HG02759 (cell line): ENCODE results near the gene SCPEP1.

Experiments
- ATAC-seq: cut with Tn5 transposase; IDR thresholded peaks from one replicate; pipeline ENCODE4 v1.9.1; 2021; ENCODE audit warnings: mild to moderate bottlenecking, moderate library complexity; ENCODE audit not compliant: unreplicated experiment

SCPEP1 gene

DNA sequence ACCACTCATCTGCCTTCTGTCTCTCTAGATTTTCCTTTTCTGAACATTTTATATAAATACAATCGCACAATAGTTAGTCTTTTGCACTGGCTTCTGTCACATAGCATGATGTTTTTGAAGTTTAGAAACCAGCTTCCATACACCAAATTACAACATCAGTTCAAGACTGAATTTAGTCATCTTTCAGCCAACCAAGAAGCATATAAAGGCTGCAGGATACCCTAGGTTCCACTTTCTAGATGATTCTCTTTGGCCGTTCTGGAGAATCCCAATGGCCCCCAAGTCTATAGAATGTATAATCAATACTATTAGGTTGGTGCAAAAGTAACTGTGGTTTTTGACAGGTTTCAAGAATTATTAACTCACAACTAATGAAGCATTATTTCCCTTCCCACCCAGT, 19.4 kb downstream of the SCPEP1 start:
- no peak for ATAC-seq

DNA sequence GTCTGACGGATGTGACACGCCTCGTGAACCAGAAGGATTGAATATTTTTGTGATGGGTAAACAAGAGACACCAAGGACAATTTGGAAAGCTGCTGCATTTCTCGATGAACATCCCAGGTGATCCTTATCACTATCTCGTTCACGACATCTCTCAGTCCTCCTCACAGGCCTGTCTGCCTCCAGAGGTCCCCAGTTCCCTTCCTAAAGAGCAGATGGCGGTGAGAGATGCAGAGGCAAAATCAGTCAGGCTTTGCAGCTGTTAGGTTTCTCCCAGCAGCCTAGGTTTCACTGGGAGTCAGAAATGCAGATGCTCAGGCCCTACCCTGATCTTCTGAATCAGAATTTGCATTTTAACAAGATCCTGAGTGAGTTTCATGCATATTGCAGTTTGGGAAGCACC, 23.6 kb downstream of the SCPEP1 start:
- no peak for ATAC-seq

DNA sequence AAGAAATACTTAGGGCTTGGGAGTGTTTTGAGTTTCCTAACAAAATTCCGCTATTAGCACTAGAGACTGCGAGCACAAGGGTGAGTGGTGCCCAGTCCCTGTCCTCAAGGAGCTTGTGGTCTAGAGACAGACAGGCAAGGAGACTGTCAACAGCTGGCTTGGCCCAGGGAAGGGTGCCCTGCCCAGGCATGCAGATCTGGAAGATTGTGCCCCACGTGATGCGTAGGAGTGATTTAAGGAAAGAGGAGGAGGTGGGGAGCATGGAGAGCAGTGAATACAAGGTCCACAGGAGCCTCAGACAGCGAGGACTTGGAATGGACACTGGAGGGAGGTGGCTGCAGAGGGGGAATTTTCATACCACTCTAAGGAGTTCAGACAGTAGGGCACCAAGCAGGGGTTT, 25.0 kb downstream of the SCPEP1 start:
- no peak for ATAC-seq

- ATAC-seq, result peak; percentile 81
Observed at GRCh38 chr17:57004944-57005579, 27.1 kb downstream of the SCPEP1 start.

- ATAC-seq, result no peak
Observed at GRCh38 chr17:57006040-57006439, 28.1 kb downstream of the SCPEP1 start.

DNA sequence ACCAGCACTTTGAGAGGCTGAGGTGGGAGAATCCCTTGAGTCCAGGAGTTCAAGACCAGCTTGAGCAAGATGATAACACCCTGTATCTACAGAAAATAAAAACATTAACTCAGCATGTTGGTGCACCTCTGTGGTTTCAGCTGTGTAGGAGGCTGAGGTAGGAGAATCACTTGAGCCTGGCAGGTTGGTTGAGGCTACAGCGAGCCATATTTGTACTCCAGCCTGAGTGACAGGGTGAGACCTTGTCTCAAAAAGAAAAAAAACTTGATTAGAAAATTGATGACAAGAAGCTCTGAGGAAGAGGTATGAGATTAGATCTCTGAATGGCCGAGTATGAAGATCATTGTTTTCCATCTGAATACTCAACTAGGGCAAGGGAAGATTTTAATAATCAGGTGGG, 31.0 kb downstream of the SCPEP1 start:
- no peak for ATAC-seq

DNA sequence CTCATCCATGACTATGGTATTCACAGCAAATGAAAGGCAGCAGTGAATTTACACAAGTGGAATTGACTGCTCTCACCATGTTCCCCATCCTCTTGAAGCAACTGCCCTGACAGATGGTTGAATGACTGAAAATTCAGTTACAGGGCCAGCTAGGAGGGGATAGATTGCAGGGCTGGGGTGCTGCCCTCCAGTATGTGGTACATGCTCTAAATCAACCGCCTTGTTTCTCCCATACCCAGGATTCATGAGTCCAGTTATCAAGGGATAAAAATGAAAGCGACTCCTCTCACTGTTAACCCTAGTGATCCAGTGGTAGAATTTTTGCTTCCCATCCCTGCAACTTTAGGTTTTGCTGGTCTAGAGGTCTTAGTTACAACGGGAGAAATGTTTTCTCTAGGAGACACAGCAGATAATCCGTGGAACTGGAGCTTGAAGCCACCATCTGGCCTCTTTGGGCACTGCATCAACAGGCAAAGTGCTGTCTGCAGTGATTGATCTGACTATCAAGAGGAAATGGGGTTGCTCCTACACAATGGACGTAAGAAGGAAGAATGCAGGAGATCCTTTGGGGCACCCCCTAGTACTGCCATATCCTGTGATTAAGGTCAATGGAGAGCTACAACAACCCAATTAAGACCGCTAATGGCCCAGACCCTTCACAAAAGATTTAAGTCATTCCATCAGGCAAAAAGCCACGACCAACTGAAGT, 32.0 kb downstream of the SCPEP1 start:
- ATAC-seq, result no peak

- ATAC-seq, result no peak
Observed at GRCh38 chr17:57010487-57010886, 32.6 kb downstream of the SCPEP1 start.

GRCh38 chr17:57011491-57012015, 33.6 kb downstream of the SCPEP1 start:
- ATAC-seq, result no peak

DNA sequence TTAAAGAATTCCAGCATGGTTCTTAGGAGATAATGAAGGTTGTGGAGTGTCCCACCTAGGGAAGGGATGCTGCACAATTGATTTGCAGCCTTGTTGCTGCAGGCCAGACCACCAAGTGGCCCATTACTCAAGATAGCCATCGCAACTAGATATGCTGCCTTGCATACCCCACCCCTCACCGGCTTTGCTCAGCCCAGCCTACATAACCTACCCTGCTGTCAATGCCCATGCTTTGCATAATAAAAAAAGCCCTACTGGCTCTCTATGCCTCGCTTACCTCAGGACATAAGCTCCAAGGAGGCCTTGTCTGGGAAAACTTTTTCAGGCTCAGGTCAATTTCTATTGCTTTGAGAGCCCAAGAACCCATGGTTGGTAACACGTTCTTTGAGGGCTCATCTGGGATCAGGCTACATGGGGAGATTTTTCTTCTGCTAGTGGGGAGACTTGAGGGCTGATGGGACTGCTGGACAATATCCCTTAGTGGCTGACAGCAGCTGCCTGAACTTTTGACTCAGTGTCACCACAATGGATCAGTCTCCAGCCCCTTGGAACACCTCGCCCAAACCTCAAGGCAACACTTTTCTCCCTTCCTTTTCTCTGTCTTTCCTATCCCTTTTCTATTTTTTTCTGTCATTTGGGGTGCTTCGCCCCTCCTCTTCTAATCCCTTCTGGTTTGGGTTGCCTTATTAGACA, 38.3 kb downstream of the SCPEP1 start:
- no peak for ATAC-seq

- no peak for ATAC-seq
Observed at GRCh38 chr17:57016764-57017116, 38.8 kb downstream of the SCPEP1 start.

DNA sequence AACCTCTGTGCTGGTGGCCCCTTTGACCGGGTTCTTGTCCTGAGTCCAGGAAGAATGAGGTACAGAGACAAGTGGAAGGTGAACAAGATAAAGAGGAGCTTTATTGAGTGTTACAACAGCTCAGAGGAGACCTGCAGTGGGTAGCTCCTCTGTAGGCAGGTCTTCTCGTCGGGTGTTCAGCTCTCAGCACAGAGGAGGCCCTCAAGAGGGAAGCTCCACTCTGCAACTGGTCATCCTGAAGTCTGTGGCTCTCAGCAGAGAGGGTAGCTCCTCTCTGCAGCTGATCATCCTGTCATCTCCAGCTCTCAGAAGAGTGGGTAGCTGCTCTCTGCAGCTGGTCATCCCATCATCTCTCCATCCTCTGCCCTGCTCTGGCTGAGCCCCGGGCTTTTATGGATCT, 39.7 kb downstream of the SCPEP1 start:
- ATAC-seq, result no peak

GRCh38 chr17:57020208-57020607, 42.3 kb downstream of the SCPEP1 start:
- no peak for ATAC-seq

- ATAC-seq, result no peak
Observed at GRCh38 chr17:57021226-57021940, 43.5 kb downstream of the SCPEP1 start.

GRCh38 chr17:57025876-57026275, 47.9 kb downstream of the SCPEP1 start:
- ATAC-seq, result no peak

DNA sequence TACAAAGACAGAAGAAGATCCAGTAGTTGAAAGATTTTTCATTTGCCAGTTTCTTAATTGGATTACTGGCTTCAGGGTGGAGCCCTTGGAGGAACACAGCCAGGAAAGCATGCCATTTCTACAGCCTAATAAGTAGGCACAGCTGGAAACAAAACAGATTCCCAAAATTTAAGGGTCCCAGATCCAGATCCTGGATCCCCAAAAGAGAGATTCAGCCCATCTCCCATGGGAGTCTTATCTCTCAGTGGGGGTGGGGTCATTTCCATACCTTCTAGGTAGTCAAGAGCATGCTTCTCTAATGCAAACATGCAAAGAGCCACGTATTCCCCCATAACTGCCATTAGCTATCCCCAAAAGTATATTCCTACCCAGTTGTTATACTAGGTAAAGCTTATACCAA, 49.9 kb downstream of the SCPEP1 start:
- ATAC-seq, result no peak

GRCh38 chr17:57032343-57032742, 54.4 kb downstream of the SCPEP1 start:
- no peak for ATAC-seq

DNA sequence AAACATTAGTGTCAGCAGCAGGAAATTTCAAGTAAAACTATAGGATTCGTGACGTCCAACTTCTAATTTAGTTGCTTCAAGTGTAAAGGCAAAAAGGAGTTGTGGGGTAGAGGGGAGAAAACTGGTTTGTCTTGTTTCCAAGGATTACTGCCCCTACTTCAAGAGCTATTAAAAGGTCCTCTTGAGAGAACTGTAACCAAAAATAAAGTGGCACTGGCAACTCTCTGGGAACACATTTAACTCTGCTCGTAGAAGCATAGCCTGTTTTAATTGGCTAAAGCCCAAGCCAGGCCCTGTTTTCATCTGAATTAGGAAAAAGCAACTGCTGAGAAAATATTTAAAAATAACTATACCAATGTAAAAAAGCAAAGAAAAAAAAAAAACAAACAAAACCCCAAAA, 55.4 kb downstream of the SCPEP1 start:
- no peak for ATAC-seq

- no peak for ATAC-seq
Observed at GRCh38 chr17:57034807-57035754, 57.1 kb downstream of the SCPEP1 start.

GRCh38 chr17:57035971-57036481, 58.1 kb downstream of the SCPEP1 start:
- no peak for ATAC-seq
